GM12865 (cell line): ENCODE data around the gene TUBB2B.
"Not testable (repeated sequence)": the region's sequence is repeated elsewhere in the genome, so short reads cannot be mapped to it uniquely, and the experiment has no call there.

Experiments used
- DNase-seq: peaks from one replicate; pipeline ENCODE4 v3.0.0; 2010; ENCODE audit warnings: low read depth
- H3K4me3 ChIP-seq: 2 replicates; pipeline ENCODE4 v1.5.1; 2011; ENCODE audit warnings: mild to moderate bottlenecking, low read depth, low read length, control low read depth
- CTCF ChIP-seq: IDR thresholded peaks from 2 replicates; pipeline ENCODE4 v1.5.1; 2011; ENCODE audit warnings: low read length, control low read depth, low read depth, inconsistent platforms; ENCODE audit not compliant: insufficient read depth; ENCODE audit errors: missing control alignments

TUBB2B gene

GRCh38 chr6:3205913-3206312 is 21.5 kb downstream of the TUBB2B start:
- no peak overlapping the region for H3K4me3 ChIP-seq
- peak; percentile 46 for DNase-seq
- no peak for TF ChIP-seq CTCF

- no peak for DNase-seq
- no peak overlapping the region for H3K4me3 ChIP-seq
- TF ChIP-seq CTCF, result no peak
These were observed 22.5 kb downstream of the TUBB2B start for GRCh38 chr6:3204921-3205320.

- TF ChIP-seq CTCF, result no peak
- peak; percentile 60 for DNase-seq
- peak overlapping the region; percentile 28; the same call in 1 of the 2 replicates for H3K4me3 ChIP-seq
These were observed 24.3 kb downstream of the TUBB2B start for GRCh38 chr6:3202999-3203696.

GRCh38 chr6:3201388-3201787 is 26.1 kb downstream of the TUBB2B start:
- no peak for DNase-seq
- H3K4me3 ChIP-seq, result no peak overlapping the region
- TF ChIP-seq CTCF, result no peak

GRCh38 chr6:3200682-3201081 is 26.8 kb downstream of the TUBB2B start:
- no peak for DNase-seq
- no peak overlapping the region for H3K4me3 ChIP-seq
- TF ChIP-seq CTCF, result no peak

- no peak overlapping the region for H3K4me3 ChIP-seq
- no peak for TF ChIP-seq CTCF
- DNase-seq, result no peak
These were observed 28.1 kb downstream of the TUBB2B start for GRCh38 chr6:3199382-3199781.

GRCh38 chr6:3197734-3198133 is 29.7 kb downstream of the TUBB2B start:
- not testable (repeated sequence) for DNase-seq, H3K4me3 ChIP-seq

GRCh38 chr6:3196770-3197169 is 30.7 kb downstream of the TUBB2B start:
- DNase-seq, result no peak

More at GRCh38 chr6:3196770-3197169, 30.7 kb downstream of the TUBB2B start:
- no peak for TF ChIP-seq CTCF
- H3K4me3 ChIP-seq, result no peak overlapping the region
